Activated CD4-positive, CD25-positive, alpha-beta regulatory T cell treated with anti-CD3 and anti-CD28 coated beads, Interleukin-2, amount 50 U/mL, for 72 hours (primary cell): Measurements from ENCODE around the gene PIP5K1B.
A peak's percentile ranks its signal among the peaks of the same experiment; 100 is the strongest.
"Not testable (repeated sequence)": the region's sequence is repeated elsewhere in the genome, so short reads cannot be mapped to it uniquely, and the experiment has no call there.

ENCODE experiments used
- DNase-seq: peaks from one replicate; pipeline ENCODE4 v3.0.0; 2021

Gene PIP5K1B, protein sequence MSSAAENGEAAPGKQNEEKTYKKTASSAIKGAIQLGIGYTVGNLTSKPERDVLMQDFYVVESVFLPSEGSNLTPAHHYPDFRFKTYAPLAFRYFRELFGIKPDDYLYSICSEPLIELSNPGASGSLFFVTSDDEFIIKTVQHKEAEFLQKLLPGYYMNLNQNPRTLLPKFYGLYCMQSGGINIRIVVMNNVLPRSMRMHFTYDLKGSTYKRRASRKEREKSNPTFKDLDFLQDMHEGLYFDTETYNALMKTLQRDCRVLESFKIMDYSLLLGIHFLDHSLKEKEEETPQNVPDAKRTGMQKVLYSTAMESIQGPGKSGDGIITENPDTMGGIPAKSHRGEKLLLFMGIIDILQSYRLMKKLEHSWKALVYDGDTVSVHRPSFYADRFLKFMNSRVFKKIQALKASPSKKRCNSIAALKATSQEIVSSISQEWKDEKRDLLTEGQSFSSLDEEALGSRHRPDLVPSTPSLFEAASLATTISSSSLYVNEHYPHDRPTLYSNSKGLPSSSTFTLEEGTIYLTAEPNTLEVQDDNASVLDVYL

GRCh38 chr9:68704814-68705530 is at the start of gene PIP5K1B:
Gene PIP5K1B (plus strand): TSS chr9:68705240. CDS start chr9:68822615, 117,375 bp downstream.
- DNase-seq: peak; percentile 42

DNA sequence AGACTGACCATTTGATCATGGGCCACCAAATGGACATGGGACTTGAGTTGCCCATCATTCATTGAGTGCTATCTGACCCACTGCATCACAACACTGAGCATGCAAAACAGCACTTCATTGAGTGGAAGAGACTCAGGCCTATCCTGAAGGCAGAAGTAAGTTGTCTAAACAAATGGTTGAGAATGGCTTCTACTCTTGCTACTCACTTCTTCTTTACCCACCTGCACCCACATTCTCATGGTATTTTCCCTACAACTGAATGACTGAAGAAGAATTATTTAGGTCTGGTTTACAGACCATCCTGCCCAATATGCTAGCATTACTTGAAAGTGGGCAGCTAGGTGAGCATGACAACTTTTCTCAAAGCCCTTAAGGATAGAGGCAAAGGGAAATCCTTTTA is 41.0 kb upstream of the PIP5K1B start:
- DNase-seq: no peak

DNA sequence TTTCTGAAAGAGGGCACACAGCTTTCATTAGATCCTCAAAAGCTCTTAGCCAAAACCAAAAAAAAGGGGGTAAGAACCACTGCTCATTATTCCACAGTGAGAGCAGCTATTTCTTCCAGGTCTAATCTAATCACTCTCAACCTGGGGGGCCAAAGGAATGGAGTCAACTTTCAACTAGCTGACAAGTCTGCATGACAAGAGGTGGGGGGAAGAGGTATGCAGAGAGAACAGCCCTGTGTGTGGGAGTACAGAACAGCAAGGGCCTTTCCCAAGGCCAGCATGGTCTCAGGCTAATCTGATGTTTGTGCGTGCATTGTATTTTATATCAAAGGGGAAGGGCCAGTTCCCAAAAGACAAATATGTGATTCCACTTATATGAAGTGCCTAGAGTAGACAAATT is 36.9 kb upstream of the PIP5K1B start:
- DNase-seq: no peak

DNA sequence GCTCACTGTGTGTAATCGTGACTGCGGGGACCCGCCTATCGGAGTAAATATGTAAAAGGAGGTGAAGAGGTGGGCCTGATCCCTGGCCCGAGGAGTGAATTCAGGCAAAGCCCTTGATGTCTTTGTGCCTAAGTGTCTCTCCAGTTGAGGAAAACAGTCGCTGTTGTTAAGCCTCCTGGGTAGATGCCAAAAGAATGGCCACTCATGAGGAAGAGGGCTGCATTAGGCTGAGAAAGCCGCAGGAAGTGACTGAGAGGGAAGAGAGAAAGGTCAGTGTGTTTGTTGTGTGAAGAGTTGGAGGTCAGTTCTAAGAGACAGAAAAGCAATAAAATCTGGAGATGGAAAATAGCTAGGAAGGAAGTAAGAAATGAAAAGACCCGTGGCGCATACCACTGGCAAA is 35.8 kb upstream of the PIP5K1B start:
- DNase-seq: no peak

- DNase-seq: no peak
Observed at GRCh38 chr9:68672215-68672614, 32.8 kb upstream of the PIP5K1B start.

DNA sequence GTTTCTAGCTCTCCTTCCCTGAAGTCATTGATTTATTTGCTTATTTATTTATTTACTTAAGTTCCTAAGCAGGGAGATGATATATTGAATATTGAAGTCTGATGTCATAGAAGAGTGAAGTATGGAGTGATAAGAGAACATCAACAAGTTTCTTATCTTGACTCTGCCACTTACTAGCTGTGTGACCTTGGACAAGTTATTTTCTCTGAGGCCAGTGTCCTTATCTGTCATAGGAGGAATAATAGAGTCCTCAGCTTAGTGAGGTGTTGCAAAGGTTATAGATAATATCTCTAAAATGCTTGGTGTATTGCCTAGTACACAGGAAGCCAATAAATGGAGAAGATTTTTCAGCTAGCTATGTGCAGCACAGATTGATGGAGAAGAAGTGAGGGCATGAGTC is 32.4 kb upstream of the PIP5K1B start:
- DNase-seq: no peak

GRCh38 chr9:68678430-68678829 is 26.6 kb upstream of the PIP5K1B start:
- no peak for DNase-seq

- no peak for DNase-seq
Observed at GRCh38 chr9:68683433-68683832, 21.6 kb upstream of the PIP5K1B start.

DNA sequence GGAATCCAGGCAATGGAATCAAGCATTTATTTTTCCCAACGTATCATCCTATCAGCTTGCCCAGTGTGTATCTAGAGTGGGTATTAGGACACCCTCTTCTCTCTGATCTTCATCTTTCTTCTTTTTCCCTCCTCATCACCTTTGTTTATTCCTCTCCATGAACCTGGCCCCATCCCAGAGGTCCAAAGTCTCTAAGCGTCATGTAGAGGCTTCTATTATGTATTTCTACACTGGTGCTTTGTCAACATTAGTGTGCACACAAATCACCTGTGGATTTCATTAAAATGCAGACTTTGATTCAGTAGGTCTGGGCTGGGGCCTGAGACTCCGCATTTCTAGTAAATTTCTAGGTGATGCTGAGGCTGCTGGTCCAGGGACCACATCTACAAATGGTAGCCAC is 19.8 kb upstream of the PIP5K1B start:
- no peak for DNase-seq

DNA sequence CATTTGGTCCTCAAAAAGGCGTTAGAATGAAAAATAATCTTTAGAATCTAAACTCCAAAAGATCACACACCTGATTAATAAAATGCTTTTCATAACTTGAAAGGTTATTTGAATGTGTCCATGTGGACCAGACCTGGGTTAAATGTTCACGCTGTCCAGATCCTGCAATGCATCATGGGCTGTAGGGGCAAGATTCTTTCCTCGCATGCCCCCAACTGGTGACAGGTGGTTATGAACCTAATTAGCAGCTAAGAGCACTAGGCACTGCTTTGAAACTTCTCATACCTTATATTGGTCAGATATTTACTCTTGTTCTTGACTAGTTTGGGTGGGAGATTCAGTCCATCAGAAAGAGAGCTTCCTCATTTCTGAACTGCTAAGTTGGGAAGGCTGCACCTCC is 19.3 kb upstream of the PIP5K1B start:
- DNase-seq: no peak

DNA sequence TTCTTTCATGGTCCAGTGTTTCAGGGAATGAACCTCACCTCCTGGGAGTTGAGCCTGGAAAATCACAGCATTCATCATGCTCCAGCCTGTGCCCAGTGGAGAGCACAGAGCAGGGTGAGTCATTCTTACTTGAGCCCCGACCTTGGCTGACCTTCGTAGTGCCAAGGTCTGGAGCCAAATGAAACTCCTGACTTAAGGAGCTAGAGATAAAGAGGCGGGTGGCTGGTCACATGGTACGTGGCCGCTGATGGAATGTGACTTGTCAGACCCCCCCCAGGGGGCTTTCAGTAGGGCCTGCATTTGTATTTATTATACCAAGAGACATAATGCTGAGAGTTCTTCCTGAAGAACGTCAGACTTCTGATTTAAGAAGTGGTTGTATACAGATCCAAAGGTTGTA is 15.0 kb upstream of the PIP5K1B start:
- no peak for DNase-seq

DNA sequence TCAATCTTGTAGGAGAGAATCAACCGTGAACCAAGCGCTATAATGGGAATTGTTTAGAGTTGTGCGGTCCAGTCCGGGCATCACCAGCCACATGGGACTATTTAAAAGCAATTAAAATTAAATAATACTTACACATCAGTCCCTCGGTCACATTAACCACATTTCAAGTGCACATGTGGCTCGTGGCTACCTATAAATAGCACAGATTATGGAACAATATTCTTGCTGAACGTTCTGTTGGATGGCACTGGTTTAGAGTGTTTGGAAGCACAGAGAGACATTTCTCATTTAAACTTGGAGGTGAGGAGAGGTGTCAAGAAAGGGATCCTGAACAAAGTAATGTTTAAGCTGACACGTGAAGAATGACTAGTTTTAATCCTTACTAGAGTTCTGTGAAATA is 12.5 kb upstream of the PIP5K1B start:
- DNase-seq: no peak

DNA sequence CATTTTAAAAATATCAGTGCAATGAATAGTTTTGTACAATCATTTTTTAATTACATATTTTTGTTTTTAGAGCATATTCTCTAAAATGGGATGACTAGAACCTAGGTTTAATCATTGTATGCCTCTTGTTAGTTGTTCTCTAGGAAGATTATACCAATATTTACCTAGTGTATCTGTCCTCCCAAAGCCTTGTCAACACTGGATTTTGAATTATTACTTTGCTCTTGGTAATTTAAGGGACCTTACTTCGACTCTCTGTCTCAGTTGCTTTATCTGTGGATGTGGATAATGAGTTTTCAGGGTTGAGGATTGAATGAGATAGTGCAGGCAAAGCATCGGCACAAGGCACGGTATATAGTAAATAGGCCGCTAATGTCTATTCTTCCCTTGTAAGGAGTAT is 10.9 kb upstream of the PIP5K1B start:
- DNase-seq: no peak

GRCh38 chr9:68697851-68698250 is 7.2 kb upstream of the PIP5K1B start:
- DNase-seq: no peak

DNA sequence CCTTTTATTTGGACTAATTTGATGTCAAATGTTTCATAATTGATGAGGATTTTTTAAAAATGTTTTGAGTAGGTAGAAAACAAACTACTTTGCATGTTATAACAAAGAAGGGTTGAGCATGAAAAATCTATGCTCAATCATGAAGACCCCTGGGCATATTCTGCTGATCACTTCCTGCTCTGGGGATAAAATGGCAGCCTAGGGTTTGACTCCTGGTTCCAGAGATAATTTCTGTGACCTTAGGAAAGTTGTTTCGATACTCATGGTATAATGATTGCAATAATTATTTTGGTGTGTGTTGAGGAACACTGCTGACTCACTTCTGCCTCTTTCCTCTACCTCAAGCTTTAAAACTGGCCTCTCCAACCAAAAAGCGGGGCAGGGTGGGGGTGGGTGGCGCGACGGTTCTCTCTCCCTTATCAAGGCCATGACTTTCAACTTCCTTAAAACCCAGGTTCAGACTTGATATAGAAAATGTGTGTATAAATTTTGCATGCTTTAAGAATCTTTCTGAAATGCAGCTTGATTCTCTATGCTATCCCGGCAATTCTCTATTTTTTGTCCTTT is 6.0 kb upstream of the PIP5K1B start:
- DNase-seq: no peak

GRCh38 chr9:68699625-68700024 is 5.4 kb upstream of the PIP5K1B start:
- DNase-seq: not testable (repeated sequence)

- no peak for DNase-seq
Observed at GRCh38 chr9:68702493-68702892, 2.5 kb upstream of the PIP5K1B start.

- no peak for DNase-seq
Observed at GRCh38 chr9:68703672-68704071, 1.4 kb upstream of the PIP5K1B start.

DNA sequence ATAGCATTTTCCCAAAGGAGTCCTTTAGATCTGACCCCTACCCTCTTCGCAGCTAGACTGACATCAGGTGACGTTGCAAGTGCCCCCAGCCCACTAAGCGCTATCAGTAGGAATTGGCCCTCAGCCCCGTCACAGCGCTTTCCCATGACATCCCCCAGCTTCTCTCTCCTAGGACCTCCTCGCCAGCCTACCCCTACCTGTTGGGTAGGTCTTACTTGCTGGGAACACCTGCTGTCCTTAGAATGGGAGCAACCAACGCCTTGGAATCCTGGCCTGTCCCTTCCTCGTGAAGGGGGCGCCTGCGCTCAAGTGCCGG is 584 bp upstream of the PIP5K1B start:
- DNase-seq: no peak

GRCh38 chr9:68705531-68706362 is 707 bp downstream of the PIP5K1B start:
- no peak for DNase-seq

DNA sequence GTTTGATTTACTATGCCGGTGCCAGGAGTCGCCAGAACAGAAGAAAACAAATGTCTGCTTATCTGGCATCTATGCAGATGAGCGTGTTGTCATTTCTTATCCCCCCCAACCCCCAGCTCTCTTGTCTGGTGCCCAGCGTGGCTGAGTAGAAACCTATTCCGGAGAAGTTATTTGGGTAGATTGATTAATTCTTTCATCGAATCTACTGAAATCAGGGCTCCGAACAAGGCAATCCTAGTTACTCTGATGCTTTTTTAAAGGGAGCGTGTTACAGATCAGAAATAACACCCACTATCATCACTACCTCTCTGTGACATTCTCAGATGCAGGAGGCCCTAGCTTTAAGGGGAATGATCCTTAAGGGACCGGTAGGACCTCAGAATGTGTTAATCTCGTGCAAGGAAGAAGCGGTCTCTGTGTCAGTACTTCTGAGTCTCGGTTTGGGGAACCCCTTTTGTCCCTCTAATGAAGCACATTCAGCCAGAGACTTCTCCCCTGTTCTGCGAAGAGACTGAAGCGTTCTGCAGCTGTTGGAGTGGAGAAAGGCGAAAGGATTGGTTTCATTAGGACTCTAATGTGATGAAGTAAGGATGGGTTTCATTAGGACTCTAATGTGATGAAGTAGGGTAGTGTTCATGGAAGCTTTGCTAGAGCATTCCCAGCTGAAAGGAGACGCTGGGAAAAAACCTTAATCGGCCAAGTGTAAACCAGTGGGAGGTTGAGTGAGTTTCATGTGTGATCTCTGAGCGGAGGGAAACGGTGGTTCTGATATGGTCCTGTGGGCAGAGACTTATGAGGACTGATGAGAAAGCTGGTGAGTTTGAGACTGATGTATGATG is 1.5 kb downstream of the PIP5K1B start:
- no peak for DNase-seq
